ENCODE results near the gene NANOG.
"Not testable (repeated sequence)": the region's sequence is repeated elsewhere in the genome, so short reads cannot be mapped to it uniquely, and the experiment has no call there.

Gene NANOG

GRCh38 chr12:7806319-7806718 lies 17.1 kb downstream of the NANOG start:
- not testable (repeated sequence) for DNase-seq

GRCh38 chr12:7806863-7807487 lies 17.8 kb downstream of the NANOG start:
- DNase-seq: no peak

DNA sequence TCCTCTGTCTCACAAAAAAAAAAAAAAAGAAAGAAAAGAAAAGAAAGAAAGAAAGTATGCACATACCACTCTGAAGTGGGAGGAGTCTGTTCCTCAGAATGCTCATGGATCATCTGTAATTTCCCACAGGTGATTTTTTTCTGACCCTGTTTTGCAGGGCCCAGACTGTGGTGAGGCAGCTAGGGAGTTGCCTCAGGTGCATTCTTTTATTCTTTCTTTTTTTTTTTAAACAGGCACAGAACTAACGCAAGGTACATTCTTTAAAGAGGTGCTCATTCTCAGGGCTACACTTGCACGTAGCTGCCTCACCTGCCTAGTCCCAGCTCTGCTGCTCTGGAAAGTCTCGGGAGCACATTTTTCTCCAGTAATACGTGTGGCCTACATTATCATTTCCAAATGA lies 36.6 kb downstream of the NANOG start:
- DNase-seq: not testable (repeated sequence)

DNA sequence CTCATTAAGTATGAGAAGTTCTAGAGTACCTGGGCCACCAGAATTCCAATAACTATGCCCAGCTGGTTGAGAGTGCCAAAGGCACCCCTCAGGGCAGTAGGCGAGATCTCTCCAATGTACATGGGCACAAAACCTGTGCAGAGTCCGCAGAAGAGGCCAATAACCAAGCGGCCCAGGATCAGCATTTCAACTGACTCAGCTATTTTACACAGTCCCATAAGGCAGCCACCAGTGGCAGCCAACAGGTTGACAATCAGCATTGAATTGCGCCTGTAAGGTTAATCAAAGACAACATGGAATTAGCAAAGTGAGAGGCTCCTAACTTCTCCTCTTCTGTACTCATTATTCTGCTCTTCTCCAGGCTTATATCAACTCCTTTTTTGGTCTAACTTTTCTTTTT lies 40.5 kb downstream of the NANOG start:
- DNase-seq: not testable (repeated sequence)

- DNase-seq: no peak
Observed at GRCh38 chr12:7832059-7832696, 43.0 kb downstream of the NANOG start.

- not testable (repeated sequence) for DNase-seq
Observed at GRCh38 chr12:7833201-7833600, 44.0 kb downstream of the NANOG start.

DNA sequence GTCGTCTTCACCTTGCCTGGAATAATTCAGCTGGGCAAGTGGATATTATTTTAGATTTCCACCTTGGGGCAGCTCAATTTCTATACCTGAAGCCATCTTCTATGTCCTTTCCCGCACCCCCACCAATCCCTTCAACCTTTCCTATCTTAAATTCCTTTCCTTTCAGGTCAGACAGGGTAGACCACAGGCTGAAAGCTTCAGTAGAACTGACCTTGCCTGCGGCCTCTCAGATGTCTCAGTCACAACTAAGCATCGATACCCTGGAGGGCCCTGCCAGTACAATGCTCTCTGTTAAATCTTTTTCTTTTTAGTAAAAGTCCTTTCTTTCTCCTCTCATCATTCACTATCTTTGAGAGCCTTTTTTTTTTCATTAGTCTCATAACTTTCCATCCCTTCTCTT lies 44.6 kb downstream of the NANOG start:
- DNase-seq: no peak

DNA sequence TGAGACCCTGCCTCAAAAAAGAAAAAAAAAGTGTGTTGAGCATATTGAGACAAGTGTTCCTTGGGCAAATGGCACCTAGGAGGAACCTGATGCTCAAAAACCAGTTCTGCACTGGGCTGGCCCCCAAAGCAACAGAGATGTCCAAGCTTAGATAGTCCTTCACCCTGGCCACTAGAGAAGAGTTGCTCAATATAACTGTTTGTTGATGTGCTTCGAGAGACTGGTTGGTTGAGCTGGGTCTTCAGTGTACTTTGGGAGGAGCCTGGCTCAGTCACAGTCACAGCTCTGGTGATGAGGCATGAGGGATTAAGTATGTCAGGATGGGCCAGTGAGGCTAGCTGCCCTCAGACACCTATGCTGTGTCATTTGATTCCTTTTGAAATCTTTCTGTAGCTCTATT lies 45.5 kb downstream of the NANOG start:
- DNase-seq: no peak

DNA sequence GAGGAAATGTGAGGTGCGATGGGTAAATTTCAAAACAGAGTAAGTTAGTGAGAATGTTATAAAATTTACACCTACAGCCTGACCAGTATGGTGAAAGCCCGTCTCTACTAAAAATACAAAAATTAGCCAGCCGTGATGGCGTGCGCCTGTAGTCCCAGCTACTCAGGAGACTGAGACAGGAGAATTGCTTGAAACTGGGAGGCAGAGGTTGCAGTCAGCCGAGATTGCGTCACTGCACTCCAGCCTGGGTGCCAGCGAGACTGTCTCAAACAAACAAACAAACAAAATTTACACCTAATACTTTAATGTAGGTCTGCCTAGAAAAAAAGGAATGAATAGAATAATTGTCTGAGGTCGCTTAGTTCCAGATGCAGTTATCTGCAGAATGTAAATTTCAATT lies 45.9 kb downstream of the NANOG start:
- DNase-seq: no peak

DNA sequence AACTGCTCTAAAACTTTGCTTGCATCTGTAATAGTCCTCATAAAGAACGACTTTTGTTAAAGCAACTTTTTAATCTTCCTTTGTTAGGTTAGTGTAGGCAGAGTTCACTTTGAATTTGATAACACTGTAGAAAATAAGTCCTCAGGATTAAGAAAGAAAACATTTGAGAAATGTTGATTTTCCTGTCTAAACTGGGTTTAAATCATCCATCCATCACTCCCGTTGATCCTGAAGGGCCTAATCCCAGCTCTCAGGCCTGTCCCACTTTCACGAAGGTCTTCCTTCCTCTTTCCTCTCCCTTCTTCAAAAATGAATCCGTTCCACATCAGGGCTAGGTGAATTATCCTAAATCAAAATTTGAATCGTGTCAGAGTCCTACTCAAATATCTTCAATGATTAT lies 46.6 kb downstream of the NANOG start:
- no peak for DNase-seq

DNA sequence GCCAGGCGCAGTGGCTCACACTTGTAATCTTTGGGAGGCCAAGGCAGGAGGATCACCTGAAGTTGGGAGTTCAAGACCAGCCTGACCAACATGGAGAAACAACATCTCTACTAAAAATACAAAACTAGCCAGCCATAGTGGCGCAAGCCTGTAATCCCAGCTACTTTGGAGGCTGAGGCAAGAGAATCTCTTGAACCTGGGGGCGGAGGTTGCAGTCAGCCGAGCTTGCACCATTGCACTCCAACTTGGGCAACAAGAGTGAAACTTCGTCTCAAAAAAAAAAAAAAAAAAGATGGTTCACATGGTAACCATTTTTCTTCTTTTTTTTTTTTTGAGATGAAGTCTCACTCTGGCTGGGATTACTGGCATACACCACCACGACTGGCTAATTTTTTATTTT lies 48.2 kb downstream of the NANOG start:
- DNase-seq: peak; percentile 20

GRCh38 chr12:7839226-7839625 lies 50.0 kb downstream of the NANOG start:
- not testable (repeated sequence) for DNase-seq

GRCh38 chr12:7839848-7840247 lies 50.6 kb downstream of the NANOG start:
- DNase-seq: not testable (repeated sequence)

DNA sequence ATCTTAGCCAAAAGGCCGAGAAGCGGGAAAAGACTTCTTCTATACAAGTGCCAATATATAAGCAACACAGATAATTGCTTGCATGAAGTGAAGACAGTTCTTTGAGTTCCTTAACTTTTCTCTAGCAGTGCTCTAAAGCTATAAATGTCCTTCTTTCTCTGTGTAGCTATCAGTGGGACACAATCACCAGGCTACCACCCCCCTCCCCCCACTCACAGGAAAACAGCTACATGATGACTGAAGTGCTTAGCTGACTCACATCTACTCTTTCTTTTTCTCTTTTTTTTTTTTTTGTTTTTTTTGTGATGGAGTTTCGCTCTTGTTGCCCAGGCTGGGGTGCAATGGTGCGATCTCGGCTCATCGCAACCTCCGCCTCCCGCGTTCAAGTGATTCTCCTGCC lies 53.2 kb downstream of the NANOG start:
- not testable (repeated sequence) for DNase-seq

- not testable (repeated sequence) for DNase-seq
Observed at GRCh38 chr12:7843149-7843548, 53.9 kb downstream of the NANOG start.

DNA sequence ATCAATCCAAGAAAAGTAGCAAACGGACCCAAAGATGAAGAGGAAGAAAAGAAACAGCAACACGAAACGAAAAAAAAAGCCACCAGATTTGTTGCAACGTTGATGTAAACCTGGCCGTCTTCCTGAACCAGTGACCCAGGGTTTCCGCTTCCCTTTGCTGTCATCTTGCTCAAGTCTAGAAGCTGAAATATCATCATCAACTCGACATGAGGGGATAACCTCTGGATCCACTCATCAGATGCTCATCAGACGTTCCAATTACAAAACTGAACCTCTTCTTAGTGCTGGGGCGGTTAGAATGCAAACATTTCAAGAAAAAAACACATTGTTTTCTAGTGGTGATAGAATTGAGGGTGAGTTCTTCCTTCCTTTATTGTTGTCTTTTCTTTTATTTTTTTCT lies 54.4 kb downstream of the NANOG start:
- DNase-seq: not testable (repeated sequence)

GRCh38 chr12:7844116-7844515 lies 54.9 kb downstream of the NANOG start:
- no peak for DNase-seq

GRCh38 chr12:7847226-7848097 lies 58.3 kb downstream of the NANOG start:
- not testable (repeated sequence) for DNase-seq

DNA sequence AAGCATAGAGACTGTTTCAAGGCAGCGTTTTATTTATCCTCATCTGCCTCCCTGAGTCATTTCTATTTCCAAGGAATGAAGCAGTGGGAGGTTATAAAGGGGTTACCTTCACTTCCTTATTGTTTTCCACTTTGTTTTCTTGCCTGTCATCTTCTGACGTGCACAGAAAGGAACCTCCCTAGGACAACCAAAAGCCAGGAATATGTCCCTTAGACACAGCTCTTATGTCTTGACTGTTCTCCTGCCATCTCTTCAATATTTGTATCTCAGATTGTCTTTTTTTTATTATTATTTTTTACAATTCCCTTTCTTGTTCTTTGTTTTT lies 58.9 kb downstream of the NANOG start:
- DNase-seq: not testable (repeated sequence)

Measured in SIG-M5 (cell line).